SK-N-SH treated with all-trans-retinoic acid at 6 μM for 48 hours (cell line): ENCODE measurements around the gene SAT1.

Source experiments
- ARNTL ChIP-seq: fragments of 450-650 bp; formaldehyde crosslinking; IDR thresholded peaks from 2 replicates; pipeline ENCODE4 v1.5.0; 2020; ENCODE audit warnings: low read depth, mild to moderate bottlenecking, moderate library complexity, borderline replicate concordance
- ISL1 ChIP-seq: fragments of 250-450 bp; sonication (Bioruptor Pico); IDR thresholded peaks from 2 replicates; pipeline ENCODE4 v2.1.2; 2022; ENCODE audit warnings: mild to moderate bottlenecking, moderate library complexity
- PATZ1 ChIP-seq: fragments of 250-450 bp; sonication (Bioruptor Pico); IDR thresholded peaks from 2 replicates; pipeline ENCODE4 v1.8.0; 2020; ENCODE audit warnings: mild to moderate bottlenecking, moderate library complexity, borderline replicate concordance
- PPARA ChIP-seq: fragments of 250-450 bp; sonication (Bioruptor Pico); IDR thresholded peaks from 2 replicates; pipeline ENCODE4 v1.5.0; 2020; ENCODE audit warnings: mild to moderate bottlenecking, borderline replicate concordance
- RARB ChIP-seq: fragments of 250-450 bp; sonication (Bioruptor Pico); IDR thresholded peaks from 2 replicates; pipeline ENCODE4 v1.8.0; 2021; ENCODE audit warnings: mild to moderate bottlenecking, moderate library complexity
- ZFP30 ChIP-seq: fragments of 450-650 bp; formaldehyde crosslinking; IDR thresholded peaks from 2 replicates; pipeline ENCODE4 v1.5.0; 2022; ENCODE audit warnings: mild to moderate bottlenecking, moderate library complexity
- ZNF70 ChIP-seq: fragments of 450-650 bp; formaldehyde crosslinking; IDR thresholded peaks from 2 replicates; pipeline ENCODE4 v1.5.0; 2020; ENCODE audit warnings: mild to moderate bottlenecking, moderate library complexity

GRCh38 chrX:23825675-23826074 lies 42.7 kb downstream of the SAT1 start:
- no peak for TF ChIP-seq ARNTL
- no peak for TF ChIP-seq PATZ1 (CRISPR knock-in tag)
- TF ChIP-seq ZNF70 (CRISPR knock-in tag) = no peak
- no peak for TF ChIP-seq RARB (CRISPR knock-in tag)
- no peak for TF ChIP-seq ISL1 (CRISPR knock-in tag)
- TF ChIP-seq ZFP30 (CRISPR knock-in tag) = no peak
- TF ChIP-seq PPARA (CRISPR knock-in tag) = no peak
